ENCODE measurements around the gene SCRT2. TPM values are rescaled to one million over a fixed set of nuclear protein-coding genes. Genes with fewer than 3 reads are reported as not detected.
"Not testable (repeated sequence)": the region's sequence is repeated elsewhere in the genome, so short reads cannot be mapped to it uniquely, and the experiment has no call there.

The SCRT2 gene
- total RNA-seq, 1 donor from 2014 or later: not detected

GRCh38 chr20:703426-703825 lies 27.8 kb upstream of the SCRT2 start:
- no peak for ATAC-seq
- intact Hi-C loops (cut with DNase I): no loop called here
- peak; percentile 30 for DNase-seq (ENCODE audit: low spot score)

DNA sequence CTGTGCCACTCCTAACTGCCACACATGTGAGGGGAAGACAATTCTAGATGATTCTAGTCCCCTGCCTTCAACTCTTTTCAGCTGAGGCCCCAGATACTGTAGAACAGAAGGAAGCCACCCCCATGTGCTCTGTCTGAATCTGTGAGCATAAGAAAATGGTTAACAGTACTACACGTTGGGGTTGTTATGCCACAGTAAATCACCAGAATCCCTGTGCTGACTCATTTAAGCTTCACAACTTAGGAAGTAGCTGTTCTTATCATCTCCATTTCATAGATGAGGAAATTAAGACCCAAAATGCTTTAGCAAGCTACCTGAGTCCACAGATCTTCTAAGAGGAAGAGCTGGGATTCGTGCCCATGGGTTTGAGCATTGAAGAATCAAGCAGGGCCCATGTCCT lies 27.4 kb upstream of the SCRT2 start:
- DNase-seq (ENCODE audit: low spot score): no peak
- ATAC-seq: no peak
- intact Hi-C loops (cut with DNase I): no loop called here

DNA sequence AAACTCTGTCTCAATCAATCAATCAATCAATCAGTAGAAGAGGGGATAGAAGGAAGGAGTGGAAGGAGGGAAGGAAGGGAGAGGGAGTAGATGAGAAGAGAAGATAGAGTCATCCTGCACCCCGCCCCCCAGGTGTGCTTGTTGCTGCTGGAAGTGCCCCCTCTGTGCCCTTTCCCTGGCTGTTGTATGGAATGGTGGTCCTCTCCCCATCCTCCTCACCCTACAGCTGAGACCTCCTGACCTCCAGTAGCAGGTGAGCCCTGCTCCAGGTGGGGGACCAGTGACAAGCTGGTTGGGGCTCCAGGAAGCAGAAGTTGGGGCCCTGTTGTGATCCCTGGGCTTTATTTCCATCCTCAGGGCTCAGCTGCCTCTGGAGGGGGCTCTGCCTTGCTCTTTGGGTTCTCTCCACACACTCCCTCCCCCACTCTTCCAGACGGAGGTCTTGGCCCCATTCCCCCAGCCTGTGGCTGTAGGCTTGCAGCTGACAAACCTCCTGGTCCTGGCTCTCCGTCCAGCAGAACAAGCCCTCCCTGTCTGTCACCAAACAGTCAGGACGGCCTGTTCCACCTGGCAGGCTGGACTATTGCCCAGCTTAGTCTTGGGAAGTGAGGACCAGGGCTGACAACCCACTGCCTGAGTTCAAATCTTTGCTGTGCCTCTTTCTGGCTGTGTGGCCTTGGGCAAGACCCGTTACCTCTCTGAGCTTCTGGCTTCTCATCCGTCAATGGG lies 26.0 kb upstream of the SCRT2 start:
- intact Hi-C loops (cut with DNase I): no loop called here
- ATAC-seq (no peak), DNase-seq (ENCODE audit: low spot score) (peak; percentile 15)

- intact Hi-C loops (cut with DNase I): no loop called here
- DNase-seq (ENCODE audit: low spot score) (peak; percentile 38), ATAC-seq (peak; percentile 36)
Observed at GRCh38 chr20:699811-700338, 24.3 kb upstream of the SCRT2 start.

- ATAC-seq (no peak), DNase-seq (ENCODE audit: low spot score) (peak; percentile 6)
- intact Hi-C loops (cut with DNase I): no loop called here
Observed at GRCh38 chr20:699342-699741, 23.7 kb upstream of the SCRT2 start.

DNA sequence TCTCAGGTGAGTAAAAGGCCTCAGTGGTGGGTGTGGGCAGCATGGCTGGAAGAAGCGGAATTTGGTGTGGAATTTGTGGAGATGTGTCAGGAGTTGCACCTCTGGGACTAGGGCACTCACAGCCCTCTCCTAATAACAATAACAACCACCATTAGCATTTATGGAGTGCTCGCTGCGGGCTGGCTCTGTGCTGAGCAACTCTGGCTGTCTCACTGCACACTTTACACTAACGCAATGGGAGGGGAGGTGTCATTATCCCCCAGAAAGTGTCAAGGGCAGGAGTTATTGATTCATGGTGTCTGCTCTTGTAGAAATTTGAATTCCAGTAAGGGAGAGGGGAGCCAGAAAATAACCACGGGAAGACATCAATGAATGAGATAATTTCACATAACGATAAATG lies 22.7 kb upstream of the SCRT2 start:
- DNase-seq (ENCODE audit: low spot score): peak; percentile 8
- no peak for ATAC-seq
- intact Hi-C loops (cut with DNase I): no loop called here

DNA sequence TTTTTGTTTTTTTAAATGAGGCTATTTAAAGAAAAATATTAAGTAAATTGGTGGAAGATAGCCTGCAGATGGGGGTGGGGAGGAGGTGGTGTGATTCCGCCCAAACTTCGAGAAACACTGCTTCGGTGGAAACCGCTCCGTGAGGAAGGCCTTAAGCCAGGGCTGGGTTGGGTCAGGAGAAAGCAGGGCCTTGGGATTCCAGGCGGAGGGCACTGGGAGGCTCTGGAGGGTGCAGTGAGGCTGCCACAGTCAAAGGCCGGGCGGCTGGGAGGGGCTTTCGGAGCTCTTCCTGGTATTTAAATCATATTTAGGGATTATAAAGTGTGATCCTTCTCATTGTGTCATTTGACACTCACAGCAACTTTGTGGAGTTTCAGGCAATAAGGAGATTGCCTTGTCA lies 22.2 kb upstream of the SCRT2 start:
- intact Hi-C loops (cut with DNase I): no loop called here
- peak; percentile 13 for DNase-seq (ENCODE audit: low spot score)
- no peak for ATAC-seq

- DNase-seq (ENCODE audit: low spot score) (peak; percentile 4), ATAC-seq (no peak)
- intact Hi-C loops (cut with DNase I): no loop called here
Observed at GRCh38 chr20:695165-695866, 19.7 kb upstream of the SCRT2 start.

- intact Hi-C loops (cut with DNase I): no loop called here
- DNase-seq (ENCODE audit: low spot score) (peak; percentile 25), ATAC-seq (no peak)
Observed at GRCh38 chr20:694496-694895, 18.9 kb upstream of the SCRT2 start.

GRCh38 chr20:693786-694185 lies 18.2 kb upstream of the SCRT2 start:
- intact Hi-C loops (cut with DNase I); ATAC-seq: not testable (repeated sequence)
- DNase-seq (ENCODE audit: low spot score): peak; percentile 28

DNA sequence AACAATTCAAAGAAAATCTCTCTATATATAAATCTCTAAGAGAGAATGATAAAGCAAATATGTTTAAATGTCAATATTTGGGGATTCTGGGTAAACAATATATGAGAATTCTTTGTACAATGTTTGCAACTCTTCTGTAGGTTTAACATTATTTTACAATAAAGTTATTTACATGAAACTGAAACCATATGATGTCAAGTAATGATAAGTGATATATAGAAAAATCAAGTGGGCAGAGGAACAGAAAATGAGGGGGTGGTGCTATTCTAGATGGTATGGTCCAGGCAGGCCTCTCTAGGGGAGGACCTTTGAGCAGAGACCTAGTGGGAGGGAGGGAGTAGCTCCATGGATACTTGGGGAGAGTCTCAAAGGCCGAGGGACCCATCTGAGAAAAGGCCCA lies 16.4 kb upstream of the SCRT2 start:
- no peak for ATAC-seq

GRCh38 chr20:689947-690346 lies 14.3 kb upstream of the SCRT2 start:
- intact Hi-C loops (cut with DNase I): no loop called here
- no peak for ATAC-seq

More for the DNA sequence above, 16.4 kb upstream of the SCRT2 start:
- intact Hi-C loops (cut with DNase I): no loop called here
- no peak for DNase-seq (ENCODE audit: low spot score)

GRCh38 chr20:689348-689747 lies 13.7 kb upstream of the SCRT2 start:
- intact Hi-C loops (cut with DNase I): no loop called here
- DNase-seq (ENCODE audit: low spot score) (no peak), ATAC-seq (no peak)

More at GRCh38 chr20:689947-690346, 14.3 kb upstream of the SCRT2 start:
- no peak for DNase-seq (ENCODE audit: low spot score)

GRCh38 chr20:688809-689212 lies 13.2 kb upstream of the SCRT2 start:
- no peak for ATAC-seq

GRCh38 chr20:687468-688203 lies 12.0 kb upstream of the SCRT2 start:
- intact Hi-C loops (cut with DNase I): loop anchor here (2.0 kb wide), 1 partner anchor 65 kb away; no protein-coding TSS in a partner anchor
- DNase-seq (ENCODE audit: low spot score): no peak
- ATAC-seq: no peak

More at GRCh38 chr20:688809-689212, 13.2 kb upstream of the SCRT2 start:
- intact Hi-C loops (cut with DNase I): no loop called here
- no peak for DNase-seq (ENCODE audit: low spot score)

GRCh38 chr20:684676-685319 lies 9.2 kb upstream of the SCRT2 start:
- DNase-seq (ENCODE audit: low spot score) (no peak), ATAC-seq (no peak)
- intact Hi-C loops (cut with DNase I): no loop called here

DNA sequence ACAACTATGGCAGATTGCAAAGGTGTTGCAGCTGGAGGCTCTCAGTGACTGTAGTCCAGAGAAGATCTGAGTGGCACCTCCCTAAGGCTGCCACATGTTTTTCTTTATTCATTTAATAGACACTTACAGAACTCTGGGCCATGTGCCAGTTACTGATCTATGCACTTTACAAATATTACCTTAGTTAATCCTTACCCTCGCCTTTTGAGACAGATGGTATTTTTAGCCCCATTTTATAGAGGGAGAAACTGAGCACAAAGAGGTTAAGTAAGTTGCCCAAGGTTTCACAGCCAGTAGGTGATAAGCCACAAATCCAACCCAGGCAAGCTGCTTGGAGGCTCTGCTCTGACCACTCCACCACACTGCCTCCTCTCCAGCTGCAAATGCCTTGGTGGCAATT lies 6.5 kb upstream of the SCRT2 start:
- no peak for ATAC-seq
- intact Hi-C loops (cut with DNase I): no loop called here
- DNase-seq (ENCODE audit: low spot score): no peak

DNA sequence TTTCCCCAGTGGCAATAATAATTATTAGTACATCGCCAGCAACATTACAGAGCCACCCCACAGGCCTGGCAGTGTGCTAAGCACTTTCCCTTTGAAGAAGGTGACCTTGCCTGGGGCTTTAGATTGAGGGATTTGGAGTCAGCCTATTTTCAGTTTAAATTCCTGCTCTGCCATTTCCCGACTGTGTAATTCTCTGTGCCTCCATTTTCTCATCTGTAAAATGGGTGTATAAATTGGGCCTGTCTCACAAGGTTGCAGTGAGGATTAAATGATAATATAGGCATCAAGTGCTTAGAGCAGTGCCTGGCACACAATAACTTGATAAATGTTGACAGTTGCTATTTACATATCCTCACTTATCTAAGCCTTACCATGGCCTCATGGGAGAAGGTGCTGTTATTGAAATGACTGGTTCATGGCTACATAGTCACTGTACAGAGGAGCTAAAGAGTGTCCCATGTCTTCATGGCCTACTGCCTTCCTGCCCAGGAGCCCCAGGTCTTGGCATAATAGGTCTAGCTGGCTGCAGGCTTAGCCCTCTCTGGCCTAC lies 5.1 kb upstream of the SCRT2 start:
- intact Hi-C loops (cut with DNase I): no loop called here
- no peak for DNase-seq (ENCODE audit: low spot score)
- ATAC-seq: no peak

DNA sequence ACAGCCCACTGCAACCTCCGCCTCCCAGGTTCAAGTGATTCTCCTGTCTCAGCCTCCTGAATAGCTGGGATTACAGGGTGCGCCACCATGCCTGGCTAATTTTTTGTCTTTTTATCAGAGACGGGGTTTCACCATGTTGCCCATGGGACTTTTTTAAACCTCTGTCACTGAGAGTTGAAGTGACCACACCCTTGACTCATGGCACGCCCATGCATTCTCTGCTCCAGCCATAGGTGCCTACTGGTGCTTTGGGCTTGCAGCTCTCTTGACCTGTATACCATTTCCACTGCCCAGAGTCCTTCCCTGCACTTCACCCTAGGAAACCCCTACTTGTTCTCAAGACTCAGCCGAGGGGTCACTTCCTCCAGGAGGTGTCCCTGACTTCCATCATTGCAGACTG lies 2.4 kb upstream of the SCRT2 start:
- ATAC-seq: no peak

More for the DNA sequence above, 2.4 kb upstream of the SCRT2 start:
- no peak for DNase-seq (ENCODE audit: low spot score)
- intact Hi-C loops (cut with DNase I): no loop called here
